Activated CD4-positive, alpha-beta T cell treated with anti-CD3 and anti-CD28 coated beads for 48 hours (primary cell): ENCODE results near the gene TCEA2.
"Not testable (repeated sequence)": the region's sequence is repeated elsewhere in the genome, so short reads cannot be mapped to it uniquely, and the experiment has no call there.

Experiments
- DNase-seq: peaks from one replicate; pipeline ENCODE4 v3.0.0-alpha.2; 2020

Gene TCEA2

GRCh38 chr20:64080013-64080812 lies 17.2 kb downstream of the TCEA2 start, which contains the start of gene OPRL1:
Gene OPRL1 (plus strand): TSS chr20:64080082. CDS start chr20:64092721, 12,639 bp downstream.
- DNase-seq, result peak; percentile 40

DNA sequence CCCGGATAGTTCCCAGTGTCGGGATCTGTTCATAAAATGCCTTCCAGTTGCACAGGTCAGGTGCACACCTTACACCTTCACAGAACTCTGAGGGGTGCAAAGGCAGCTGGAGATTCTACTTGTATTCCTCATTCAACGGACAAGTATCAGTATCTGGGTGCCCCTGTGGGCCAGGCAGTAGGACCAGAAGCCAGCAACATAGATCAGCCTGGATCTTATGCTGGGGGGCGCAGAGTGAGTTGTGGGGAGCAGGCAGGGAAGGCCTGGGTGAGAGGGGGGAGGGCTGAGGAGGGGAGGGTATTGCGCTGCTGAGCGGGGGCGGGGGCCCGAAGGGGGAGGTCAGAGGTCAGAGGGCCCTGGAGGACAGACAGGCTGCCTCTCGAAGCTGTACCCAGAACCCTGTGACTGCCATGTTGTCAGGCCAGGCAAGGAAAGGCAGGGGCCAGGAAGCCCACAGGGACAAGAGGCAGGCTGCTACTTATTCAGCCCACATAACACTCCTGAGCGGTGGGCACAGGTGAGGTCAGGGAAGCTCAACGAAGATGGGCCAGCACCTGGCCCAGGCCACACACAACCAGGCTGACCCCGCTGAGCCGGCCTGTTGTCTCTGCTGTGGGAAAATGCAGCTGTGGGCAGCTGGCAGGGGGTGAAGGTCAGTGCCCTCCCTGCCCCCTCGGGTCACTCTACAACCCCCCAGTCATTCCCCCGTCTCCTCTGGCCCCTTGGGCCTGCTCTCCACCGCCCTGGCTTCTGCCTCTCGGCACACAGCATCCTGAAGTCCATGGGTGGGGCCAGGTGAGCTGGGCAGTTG lies 18.0 kb downstream of the TCEA2 start:
- DNase-seq, result no peak

DNA sequence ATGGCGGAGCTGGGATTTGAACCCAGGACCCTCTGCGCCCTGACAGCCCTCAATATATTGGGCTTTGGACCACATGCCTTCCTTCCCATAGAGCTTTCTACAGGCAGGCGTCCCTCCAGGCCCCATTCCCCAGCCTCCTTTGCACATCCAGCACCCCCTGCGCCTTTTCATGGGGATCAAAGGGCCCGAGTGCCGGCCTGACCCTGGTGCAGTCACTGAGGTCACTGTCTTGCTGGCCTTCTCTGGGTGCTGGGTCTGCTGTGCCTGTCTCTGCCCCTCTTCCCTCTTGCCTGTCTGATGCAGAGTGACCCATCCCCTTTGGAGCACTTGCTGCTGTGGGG lies 18.6 kb downstream of the TCEA2 start:
- no peak for DNase-seq

GRCh38 chr20:64082126-64082731 lies 19.2 kb downstream of the TCEA2 start:
- no peak for DNase-seq

GRCh38 chr20:64082820-64083377 lies 19.9 kb downstream of the TCEA2 start:
- DNase-seq, result no peak

DNA sequence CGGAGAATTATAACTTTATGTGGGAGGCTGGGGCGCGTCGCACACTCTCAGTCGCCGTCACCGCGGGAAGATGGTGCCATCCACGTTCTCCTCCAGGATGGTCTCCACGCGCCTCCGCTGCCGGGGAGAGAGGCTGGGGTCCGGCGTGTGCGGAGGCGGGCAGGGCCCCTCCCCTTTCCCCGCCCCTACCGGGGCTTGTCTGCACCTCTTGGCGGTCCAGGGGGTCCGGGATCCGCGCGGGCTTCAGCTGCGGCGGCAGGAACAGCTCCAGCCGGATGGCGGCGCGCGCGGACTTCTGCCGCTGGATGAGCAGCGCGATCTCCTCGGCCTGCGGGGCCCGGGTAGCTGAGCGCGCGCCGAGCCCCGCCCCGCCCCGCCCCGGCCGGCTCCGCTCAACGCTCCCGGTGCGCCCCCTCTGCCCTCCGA lies 20.4 kb downstream of the TCEA2 start:
- peak; percentile 78 for DNase-seq

DNA sequence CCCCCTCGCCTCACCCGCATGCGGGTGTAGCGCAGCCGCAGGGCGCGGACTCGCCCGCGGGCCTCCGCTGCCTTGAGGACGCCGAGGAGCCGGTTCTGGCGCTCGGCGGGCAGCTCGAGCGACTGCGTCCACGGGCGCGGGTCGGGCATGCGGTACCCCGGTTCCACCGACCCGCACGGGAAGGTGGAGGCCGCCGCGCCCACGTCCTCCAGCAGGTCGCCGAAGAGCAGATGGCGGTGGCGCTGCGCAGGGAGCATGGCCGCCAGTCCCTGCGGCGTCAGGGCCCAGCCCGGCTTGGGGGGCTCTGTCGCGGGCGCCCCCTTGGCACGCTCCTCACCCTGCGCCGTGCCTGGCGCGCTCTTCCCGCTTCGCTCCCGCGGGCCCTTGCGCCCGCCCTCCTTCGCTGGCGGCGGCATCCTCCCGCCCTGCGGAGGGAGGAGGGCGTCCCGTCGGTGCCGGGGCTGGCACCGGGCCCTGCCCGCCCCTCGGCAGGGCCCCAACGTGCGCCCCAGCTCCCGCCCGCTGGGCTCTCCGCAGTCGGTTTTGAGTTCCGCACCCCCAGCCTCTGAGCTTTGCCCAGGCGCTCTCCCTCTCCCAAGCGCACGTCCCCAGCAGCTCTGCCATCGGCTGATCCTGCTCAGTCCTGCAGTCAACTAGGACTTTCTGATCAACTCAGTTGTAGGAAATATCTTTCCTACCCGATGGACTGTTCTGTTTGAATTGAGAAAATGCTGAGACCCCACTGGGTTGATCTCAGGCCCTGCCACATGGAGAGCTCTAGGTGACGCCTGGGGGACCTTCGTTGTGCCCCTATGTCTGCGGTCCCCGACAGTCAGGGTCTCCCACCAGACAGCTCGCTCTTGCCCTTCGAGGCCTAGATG lies 21.0 kb downstream of the TCEA2 start, which contains the start of gene LKAAEAR1:
LKAAEAR1 (minus strand) TSS at position 595 of the 881 bp plus-strand sequence; CDS start at position 416, 179 bp downstream.
- no peak for DNase-seq

DNA sequence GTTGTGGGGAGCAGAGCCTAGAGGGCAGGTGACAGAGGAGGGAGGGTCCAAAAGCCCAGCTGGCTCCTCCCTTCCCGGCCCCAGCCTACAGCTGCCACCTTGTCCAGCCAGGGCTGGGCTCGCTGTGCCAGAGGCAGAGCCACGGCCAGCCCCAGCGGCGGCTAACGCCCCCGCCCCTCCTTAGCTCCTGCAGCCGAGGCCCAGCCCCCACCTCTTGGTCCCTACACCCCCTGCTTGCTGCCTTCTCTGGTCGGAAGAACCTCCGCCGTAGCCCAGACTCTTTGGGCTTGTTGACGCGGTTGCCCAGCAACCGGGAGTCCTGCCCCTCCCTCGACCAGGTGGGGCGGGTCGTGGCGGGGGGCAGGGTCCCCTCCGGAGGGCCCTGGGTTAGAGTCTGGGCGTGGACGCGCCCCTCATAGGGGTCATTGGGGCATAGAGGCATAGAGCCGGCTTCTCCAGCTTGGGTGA lies 21.7 kb downstream of the TCEA2 start:
- no peak for DNase-seq

GRCh38 chr20:64086801-64087200 lies 23.8 kb downstream of the TCEA2 start:
- DNase-seq, result no peak

DNA sequence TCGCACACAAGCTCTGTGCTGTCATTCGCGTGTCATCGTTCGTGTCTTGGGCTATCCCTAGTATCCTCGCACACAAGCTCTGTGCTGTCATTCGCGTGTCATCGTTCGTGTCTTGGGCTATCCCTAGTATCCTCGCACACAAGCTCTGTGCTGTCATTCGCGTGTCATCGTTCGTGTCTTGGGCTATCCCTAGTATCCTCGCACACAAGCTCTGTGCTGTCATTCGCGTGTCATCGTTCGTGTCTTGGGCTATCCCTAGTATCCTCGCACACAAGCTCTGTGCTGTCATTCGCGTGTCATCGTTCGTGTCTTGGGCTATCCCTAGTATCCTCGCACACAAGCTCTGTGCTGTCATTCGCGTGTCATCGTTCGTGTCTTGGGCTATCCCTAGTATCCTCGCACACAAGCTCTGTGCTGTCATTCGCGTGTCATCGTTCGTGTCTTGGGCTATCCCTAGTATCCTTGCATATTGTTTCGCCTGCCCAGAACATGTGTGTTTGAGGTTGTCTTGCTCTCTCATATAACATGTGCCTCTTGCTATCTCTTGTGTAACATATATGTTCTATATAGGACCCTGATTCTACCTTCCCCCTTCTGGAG lies 24.3 kb downstream of the TCEA2 start:
- not testable (repeated sequence) for DNase-seq

- not testable (repeated sequence) for DNase-seq
Measured at GRCh38 chr20:64088586-64088985, 25.6 kb downstream of the TCEA2 start.

- no peak for DNase-seq
Measured at GRCh38 chr20:64090165-64090564, 27.2 kb downstream of the TCEA2 start.

DNA sequence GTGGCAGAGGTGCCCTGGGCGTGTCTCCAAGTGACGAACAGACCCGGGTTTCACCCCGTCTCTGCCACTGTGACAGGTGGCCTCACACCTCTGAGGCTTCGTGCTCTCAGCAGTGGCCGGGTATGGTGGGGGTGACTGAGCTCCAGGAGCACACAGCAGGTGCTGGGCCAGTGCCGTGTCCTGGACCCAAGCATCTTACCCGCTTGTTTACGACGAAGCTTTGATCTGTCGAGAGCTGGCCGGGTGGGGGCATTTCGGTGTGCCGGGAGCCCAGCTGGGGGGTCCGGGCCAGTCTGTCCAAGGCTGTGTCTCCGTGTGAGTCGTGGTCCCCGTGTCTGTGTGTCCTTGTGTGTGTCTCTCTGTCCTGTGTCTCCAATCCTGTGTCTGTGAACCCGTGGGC lies 28.3 kb downstream of the TCEA2 start:
- no peak for DNase-seq

DNA sequence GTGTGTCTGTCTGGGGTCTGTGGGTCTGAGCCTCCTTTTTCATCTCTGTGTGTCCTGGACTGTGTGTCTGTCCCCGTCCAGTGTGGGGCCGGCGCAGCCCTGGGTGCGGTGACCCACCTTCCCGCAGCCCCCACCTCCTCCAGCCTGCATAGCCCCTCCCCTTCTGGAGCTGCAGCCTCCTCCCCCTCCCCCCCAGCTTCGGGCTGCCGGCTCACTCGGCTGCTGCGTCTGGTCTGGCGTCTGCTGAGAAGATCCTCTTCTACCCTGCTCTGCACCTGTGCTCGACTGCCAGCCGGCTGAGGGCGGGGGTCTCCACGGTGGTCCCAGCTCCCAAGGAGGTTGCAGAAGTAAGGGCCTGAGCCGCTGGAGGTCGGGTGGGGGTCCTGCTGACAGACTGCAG lies 28.8 kb downstream of the TCEA2 start:
- no peak for DNase-seq

GRCh38 chr20:64092258-64093012 lies 29.4 kb downstream of the TCEA2 start:
- DNase-seq, result no peak

GRCh38 chr20:64093013-64093503 lies 30.1 kb downstream of the TCEA2 start:
- DNase-seq, result no peak

DNA sequence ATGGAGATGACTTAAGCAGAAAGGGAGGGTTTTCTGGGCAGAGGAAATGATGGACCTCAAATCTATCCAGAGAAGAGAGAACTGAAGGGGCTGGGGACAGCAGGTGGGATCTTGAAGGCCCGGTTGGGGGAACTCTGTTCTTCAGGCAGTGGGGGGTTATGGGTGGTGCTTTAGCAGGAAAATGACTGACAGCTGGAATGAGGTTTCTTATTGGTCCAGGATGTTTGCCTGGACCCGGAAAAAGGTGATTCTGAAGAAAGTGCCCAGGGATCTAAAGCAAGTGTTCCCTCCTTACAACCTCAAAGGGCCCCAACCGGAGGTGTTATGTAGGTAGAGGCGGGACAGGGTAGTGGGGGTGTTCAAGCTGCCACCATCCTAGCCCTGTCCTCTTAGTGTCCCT lies 32.5 kb downstream of the TCEA2 start:
- DNase-seq, result no peak

DNA sequence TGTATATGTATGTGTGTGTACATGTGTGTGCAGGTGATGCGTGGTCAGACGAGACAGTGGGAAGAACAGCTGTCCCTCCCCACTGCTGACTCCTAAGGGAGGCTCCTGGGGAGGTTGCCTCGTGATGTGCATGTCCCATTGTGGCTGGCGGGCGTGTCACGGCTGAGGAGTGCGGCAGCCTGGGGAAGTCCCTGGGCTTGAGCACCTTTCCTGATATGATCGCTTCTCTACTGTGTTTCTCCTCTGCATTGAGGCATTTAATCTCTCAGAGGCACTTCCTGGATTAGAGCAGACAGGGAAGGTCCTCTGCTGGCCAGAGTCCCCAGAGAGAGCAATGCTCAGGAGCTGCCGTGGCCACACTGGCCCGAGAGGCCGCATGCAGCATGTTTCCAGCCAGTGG lies 32.9 kb downstream of the TCEA2 start:
- no peak for DNase-seq

- DNase-seq, result no peak
Measured at GRCh38 chr20:64096535-64096934, 33.5 kb downstream of the TCEA2 start.

- no peak for DNase-seq
Measured at GRCh38 chr20:64098471-64099013, 35.5 kb downstream of the TCEA2 start.
